GM18517 (cell line): Measurements from ENCODE around the gene UBE2G1.
"Not testable (repeated sequence)": the region's sequence is repeated elsewhere in the genome, so short reads cannot be mapped to it uniquely, and the experiment has no call there.

Source experiments
- ATAC-seq: cut with Tn5 transposase; IDR thresholded peaks from one replicate; pipeline ENCODE4 v1.9.1; 2021; ENCODE audit warnings: mild to moderate bottlenecking, moderate library complexity; ENCODE audit not compliant: unreplicated experiment

The UBE2G1 gene

GRCh38 chr17:4255271-4255670 lies 111.2 kb downstream of the UBE2G1 start:
- ATAC-seq: not testable (repeated sequence)

- no peak for ATAC-seq
These were observed 115.6 kb downstream of the UBE2G1 start for GRCh38 chr17:4250887-4251286.

GRCh38 chr17:4249452-4250029 lies 116.9 kb downstream of the UBE2G1 start:
- no peak for ATAC-seq

- no peak for ATAC-seq
These were observed 117.8 kb downstream of the UBE2G1 start for GRCh38 chr17:4248504-4249277.

- ATAC-seq: no peak
These were observed 118.5 kb downstream of the UBE2G1 start for GRCh38 chr17:4247971-4248388.

- no peak for ATAC-seq
These were observed 119.0 kb downstream of the UBE2G1 start for GRCh38 chr17:4247361-4247970.

- ATAC-seq: no peak
These were observed 119.8 kb downstream of the UBE2G1 start for GRCh38 chr17:4246674-4247073.

GRCh38 chr17:4241535-4241934 lies 124.9 kb downstream of the UBE2G1 start:
- ATAC-seq: no peak

GRCh38 chr17:4236456-4236855 lies 130.0 kb downstream of the UBE2G1 start:
- ATAC-seq: no peak

- ATAC-seq: no peak
These were observed 130.8 kb downstream of the UBE2G1 start for GRCh38 chr17:4235372-4236279.

GRCh38 chr17:4234401-4234800 lies 132.1 kb downstream of the UBE2G1 start:
- ATAC-seq: no peak

GRCh38 chr17:4233668-4234258 lies 132.7 kb downstream of the UBE2G1 start:
- ATAC-seq: no peak

- no peak for ATAC-seq
These were observed 134.2 kb downstream of the UBE2G1 start for GRCh38 chr17:4232168-4232813.

GRCh38 chr17:4229627-4230541 lies 136.6 kb downstream of the UBE2G1 start:
- ATAC-seq: no peak

GRCh38 chr17:4221899-4222659 lies 144.4 kb downstream of the UBE2G1 start:
- ATAC-seq: no peak

- no peak for ATAC-seq
These were observed 145.3 kb downstream of the UBE2G1 start for GRCh38 chr17:4221163-4221562.

GRCh38 chr17:4220655-4221054 lies 145.8 kb downstream of the UBE2G1 start:
- ATAC-seq: no peak
